Measurements from ENCODE around the gene CRELD2.

The CRELD2 gene, protein sequence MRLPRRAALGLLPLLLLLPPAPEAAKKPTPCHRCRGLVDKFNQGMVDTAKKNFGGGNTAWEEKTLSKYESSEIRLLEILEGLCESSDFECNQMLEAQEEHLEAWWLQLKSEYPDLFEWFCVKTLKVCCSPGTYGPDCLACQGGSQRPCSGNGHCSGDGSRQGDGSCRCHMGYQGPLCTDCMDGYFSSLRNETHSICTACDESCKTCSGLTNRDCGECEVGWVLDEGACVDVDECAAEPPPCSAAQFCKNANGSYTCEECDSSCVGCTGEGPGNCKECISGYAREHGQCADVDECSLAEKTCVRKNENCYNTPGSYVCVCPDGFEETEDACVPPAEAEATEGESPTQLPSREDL

DNA sequence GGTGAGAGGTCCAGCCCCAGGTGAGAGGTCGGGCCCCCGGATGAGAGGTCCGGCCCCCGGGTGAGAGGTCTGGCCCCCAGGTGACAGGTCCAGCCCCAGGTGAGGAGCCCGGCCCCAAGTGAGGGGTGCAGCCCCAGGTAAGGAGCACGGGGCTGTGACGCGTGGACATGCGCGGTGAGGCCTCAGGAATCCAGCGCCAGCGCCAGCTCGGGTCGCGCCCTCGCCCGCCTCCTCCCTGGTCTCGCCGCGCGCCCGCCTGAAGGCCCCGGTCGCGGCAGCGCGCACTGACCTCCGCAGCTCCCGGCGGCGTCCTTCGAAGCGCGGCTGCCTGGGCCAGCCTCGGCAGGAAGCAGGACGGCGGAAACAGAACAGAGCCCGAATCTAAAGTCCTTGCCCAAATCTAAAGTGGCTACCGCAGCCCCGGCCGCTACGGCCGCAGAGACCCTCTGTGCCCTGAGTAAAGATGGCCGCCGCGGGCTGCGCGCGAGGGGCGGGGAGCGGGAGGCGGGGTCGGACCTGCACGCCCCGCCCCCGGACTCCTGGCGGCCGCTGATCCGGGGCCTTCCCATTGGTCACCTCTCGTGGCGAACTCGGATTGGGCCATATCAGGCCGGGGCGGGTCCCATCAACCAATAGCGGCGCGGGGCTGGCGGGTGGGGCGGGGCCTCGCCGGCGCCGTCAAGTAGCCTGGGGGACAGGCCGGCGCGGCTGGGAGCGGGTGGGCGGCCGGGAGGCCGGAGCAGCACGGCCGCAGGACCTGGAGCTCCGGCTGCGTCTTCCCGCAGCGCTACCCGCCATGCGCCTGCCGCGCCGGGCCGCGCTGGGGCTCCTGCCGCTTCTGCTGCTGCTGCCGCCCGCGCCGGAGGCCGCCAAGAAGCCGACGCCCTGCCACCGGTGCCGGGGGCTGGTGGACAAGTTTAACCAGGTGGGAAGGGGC is at the start of gene CRELD2, which contains the start of gene ALG12:
Gene CRELD2, plus strand, starts transcription at position 661 of the 937 bp plus-strand sequence. Its CDS starts 136 bp downstream, at position 797.
Gene ALG12, minus strand, starts transcription at position 465 of the 937 bp plus-strand sequence. CDS start 4,673 bp downstream, outside the sequence.
- no peak for FAIRE-seq

DNA sequence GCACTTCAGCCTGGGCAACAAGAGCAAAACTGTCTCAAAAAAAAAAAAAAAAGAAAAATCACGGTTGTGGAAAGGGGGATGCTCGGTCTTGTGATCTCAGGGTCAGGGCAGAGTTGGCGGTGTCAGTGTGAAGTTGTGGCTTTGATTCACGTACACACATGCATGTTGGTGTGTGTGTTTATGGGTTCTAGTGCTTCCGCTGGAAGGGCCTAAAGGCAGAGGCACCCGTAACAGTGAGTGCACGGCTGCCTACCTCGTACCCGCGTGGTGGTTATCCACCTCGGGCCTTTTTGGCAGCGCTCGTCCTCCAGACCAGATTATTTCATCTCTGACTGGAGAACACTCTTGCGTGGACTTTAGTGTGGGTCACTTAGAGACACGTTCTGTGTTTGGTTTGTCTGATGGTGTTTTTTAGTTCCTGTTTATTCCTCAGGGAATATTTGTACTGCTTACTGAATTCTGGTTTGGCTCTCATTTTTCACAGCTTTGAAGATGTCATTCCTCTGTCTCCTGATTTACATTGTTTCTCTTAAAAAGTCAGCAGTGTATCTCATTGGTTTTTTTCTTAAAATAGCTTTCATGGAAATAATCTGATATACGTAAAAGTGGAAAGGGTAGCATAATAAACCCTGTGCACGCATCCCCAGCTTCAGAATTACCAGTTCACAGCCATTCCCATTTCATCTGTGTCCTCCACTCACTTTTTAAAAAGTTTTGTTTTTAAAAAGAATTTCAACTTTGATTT is 49.2 kb upstream of the CRELD2 start:
- FAIRE-seq: no peak

DNA sequence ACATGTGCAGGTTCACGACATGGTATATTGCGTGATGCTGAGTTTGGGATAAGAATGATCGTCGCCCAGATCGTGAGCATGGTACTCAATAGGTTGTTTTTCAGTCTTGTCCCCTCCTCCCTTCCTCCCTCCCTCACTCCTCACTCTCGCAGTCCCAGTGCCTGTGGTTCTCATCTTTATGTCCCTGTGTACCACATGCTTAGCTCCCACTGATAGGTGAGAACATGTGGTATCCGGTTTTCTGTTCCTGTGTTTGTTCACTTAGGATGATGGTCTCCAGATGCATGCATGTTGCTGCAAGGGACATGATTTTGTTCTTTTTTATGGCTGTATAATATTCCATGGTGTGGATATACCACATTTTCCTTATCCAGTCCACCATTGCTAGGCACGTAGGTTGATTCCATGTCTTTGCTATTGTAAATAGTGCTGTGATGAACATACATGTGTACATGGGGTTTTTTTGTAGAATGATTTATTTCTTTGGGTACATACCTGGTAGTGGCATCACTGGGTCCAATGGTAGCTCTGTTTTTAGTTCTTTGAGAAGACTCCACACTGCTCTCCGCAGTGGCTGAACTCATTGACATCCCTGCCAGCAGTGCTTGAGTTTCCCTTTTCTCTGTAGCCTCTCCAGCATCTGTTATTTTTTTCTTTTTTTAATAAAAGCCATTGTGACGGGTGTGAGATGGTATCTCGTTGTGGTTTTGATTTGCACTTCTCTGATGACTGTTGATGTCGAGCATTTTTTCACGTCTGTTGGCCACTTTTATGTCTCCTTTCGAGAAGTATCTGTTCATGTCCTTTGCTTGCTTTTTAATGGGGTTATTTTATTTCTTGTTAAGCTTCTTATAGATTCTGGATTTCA is 48.4 kb upstream of the CRELD2 start:
- FAIRE-seq: no peak

DNA sequence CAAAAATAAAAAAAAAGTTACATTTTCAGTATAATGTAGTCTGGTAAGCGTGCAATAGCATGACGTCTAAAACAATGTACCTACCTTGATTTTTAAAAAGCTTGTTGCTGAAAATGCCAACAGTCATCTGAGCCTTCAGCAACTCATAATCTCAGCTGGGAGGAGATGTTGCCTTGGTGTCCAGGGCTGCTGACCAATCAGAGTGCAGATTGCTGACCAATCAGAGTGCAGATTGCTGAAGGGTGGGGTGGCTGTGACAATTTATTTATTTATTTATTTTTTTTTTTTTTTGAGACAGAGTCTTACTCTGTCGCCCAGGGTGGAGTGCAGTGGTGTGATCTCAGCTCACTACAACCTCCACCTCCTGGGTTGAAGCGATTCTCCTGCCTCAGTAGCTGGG is 47.0 kb upstream of the CRELD2 start:
- FAIRE-seq: no peak

DNA sequence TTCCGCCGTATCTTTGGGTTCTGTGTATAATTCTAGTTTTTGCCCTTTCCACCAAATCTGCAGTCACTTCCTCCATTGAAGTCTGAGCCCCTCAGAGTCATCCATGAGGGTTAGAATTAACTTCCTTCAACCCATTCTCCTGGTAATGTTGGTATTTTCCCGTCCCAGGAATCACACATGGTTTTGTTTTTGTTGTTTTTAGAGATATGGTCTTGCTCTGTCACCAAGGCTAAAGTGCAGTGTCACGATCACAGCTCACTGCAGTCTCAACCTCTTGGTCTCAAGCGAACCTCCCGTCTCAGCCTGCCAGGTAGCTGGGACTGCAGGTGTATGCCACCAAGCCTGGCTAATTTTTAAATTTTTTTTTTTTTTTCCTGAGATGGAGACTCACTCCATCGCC is 46.1 kb upstream of the CRELD2 start:
- FAIRE-seq: no peak

DNA sequence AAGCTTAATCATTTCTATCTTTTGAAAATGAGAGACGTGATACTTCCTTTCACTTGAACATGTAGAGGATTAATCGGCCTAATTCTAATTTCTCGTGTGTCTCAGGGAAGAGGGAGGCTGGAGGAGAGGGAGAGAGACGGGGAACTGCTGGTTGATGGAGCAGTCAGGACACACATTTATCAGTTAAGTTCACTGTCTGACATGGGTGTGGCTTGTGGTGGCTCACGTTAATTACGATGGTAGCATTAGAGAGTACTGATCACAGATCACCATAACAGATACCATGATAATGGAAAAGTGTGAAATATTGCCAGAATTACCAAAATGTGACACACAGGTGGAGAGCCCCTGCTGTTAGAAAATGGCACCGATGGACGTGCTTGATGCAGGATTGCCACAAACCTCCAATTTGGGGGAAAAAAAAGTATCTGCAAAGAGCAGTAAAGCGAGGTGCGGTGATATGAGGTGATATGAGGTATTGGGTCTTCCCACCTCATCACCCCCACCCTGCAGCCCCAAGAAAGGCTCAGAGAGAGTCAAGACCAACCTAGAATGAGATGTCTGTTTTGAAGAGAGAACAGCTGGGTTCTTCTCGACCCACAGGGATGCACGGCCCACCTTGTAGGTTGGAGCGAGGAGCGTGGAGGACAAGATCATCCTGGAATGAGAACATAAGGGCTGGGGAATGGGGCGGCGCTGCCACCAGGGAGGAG is 45.0 kb upstream of the CRELD2 start:
- no peak for FAIRE-seq

DNA sequence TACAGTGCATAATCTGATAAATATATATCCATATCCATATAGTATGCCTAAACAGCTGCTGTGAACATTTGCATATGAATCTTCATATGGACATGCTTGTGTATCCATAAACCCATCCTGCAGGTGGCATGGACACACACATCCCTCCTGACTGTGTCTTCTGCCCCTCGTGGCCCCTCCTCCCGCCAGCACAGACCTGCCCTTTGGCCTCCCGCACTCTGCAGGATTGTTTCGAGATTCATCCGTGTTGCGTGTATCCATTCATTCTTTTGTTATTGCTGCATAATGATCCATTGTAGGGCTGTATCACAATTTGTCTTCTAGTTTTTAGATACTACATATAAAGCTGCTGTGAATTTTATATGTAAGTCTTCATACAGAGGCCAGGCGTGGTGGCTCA is 40.8 kb upstream of the CRELD2 start:
- no peak for FAIRE-seq

DNA sequence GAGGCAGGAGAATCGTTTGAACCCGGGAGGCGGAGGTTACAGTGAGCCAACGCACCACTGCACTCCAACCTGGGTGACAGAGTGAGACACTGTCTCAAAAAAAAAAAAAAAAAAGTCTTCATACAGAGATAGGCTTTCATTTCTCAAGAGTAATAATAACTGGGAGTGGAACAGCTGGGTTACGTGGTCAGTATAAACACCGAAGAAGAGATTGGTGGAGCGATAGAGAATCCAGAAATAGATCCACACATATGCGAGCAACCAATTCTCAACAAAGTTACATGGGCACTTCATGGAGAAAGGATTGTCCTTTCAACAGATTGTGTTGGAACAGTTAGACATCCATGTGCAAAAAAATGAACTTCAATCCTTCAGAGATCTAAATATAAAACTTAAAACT is 40.2 kb upstream of the CRELD2 start:
- no peak for FAIRE-seq

DNA sequence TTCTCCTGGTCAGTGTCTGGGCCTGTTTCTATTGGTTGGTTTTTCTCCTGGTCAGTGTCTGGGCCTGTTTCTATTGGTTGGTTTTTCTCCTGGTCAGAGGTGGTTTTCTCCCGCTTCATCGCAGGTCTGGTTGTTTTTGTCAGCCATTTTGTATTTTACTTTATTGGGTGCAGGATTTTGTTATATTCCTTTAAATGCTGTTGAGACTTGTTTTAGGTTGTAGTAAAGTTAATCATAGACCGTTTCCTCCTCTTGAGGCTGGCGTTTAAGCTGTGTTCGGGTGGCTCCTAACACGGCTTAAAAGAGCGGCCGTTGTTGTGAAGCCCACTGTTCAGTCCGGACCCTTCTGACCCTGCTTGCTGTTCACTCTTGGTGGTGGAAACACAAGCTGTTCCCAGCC is 38.6 kb upstream of the CRELD2 start:
- no peak for FAIRE-seq

DNA sequence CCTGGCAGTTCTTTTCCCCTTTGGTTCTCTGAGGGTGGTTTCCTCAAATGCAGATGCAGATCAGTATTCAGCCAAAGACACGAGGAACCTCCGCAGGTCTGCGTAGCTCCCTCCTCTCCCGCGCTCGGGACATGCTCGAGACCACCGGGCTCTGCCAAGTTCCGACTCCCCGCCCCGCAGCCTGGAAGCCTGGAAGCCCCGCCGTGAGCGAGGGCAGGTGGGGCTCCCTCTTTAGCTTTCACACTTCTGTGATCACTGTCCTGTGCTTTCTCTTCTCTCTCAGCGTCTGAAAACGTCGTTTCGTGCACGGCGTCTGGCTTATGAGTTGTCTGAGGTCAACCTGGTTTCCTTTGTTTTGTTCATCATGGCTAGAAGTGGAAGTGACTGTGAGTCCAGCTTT is 38.2 kb upstream of the CRELD2 start:
- no peak for FAIRE-seq

DNA sequence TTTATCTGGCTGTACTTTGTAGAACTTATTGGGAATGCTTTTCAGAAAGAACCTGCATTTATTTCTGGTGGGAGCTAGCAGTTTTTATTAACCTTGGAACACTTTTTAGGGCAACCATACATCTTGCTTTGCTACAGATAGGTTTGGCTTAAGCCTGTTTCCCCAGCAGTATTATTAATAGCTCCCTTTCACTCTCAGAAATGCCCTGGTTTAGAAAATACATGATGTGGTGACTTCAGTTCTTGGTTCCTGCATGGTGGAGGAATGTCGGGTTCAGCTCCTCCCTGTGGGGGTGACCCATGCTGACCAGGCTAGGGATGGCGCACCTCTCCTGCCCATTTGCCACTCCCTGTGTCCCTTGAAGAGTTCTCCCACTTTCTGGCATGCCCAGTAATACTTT is 36.6 kb upstream of the CRELD2 start:
- no peak for FAIRE-seq

DNA sequence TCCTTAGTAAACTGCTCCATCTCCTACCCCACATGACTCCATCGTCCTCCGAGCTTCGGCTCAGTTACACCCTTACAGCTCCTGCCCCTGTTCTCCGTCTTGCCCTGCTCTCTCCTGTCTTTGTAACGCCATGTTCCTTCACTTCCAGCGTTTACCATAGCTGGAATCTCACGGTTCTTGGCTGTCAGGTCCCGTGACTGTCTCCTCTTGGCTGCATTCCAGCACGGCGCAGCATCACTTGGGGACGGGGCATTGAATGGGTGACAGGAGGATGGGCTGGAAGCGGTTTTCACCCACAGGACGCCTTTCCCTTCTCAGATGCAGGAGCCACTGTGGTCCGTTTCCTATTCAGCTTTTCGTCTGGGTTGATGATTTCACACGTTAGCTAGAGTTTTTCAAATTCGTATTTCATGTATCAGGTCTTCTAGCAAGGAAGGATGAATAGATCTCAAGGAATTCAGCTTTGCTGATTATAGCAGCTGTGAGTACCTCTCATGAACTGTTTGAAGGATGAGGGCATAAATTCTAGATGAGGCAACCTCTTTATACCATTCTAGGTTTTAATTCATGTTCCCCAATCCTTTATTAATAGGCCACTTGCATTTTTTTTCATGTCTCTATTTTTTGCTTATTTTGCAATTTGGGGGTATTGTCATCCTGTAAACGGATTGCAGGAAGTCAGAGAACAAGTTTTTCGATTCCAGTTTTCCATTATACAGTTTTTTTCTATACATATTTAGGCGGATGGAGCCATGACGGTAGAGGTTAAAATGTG is 35.7 kb upstream of the CRELD2 start:
- no peak for FAIRE-seq

DNA sequence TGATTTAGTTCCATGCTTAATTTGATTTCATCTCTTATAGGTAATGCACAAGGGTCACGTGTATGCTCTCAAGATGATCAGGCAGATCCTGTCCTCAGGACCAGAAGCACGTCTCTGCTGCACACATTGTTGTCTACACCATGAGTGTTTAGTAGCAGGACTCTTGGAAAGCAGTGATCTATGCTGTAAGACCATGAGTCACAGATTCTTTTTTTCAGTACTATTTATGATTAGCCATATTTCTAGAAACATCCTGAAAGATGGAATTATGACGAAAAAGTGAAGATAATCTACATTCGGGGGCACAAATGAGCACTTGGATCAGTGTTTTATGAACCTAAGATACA is 35.2 kb upstream of the CRELD2 start:
- no peak for FAIRE-seq

DNA sequence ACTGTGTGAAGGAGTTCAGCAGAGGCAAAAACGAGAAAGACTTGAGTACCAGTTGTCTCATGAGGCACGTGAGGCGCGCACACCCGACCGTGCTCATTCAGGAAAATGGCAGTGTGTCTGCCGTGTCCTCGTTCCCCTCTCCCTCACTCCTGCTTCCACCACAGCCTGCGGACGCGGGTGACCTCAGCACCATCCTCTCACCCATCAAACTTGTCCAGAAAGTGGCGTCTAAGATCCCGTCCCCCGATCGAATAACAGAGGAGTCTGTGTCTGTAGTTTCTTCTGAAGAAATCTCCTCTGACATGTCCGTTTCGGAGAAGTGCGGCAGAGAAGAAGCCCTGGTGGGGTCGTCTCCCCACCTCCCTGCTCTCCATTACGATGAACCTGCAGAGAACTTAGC is 34.4 kb upstream of the CRELD2 start:
- no peak for FAIRE-seq

DNA sequence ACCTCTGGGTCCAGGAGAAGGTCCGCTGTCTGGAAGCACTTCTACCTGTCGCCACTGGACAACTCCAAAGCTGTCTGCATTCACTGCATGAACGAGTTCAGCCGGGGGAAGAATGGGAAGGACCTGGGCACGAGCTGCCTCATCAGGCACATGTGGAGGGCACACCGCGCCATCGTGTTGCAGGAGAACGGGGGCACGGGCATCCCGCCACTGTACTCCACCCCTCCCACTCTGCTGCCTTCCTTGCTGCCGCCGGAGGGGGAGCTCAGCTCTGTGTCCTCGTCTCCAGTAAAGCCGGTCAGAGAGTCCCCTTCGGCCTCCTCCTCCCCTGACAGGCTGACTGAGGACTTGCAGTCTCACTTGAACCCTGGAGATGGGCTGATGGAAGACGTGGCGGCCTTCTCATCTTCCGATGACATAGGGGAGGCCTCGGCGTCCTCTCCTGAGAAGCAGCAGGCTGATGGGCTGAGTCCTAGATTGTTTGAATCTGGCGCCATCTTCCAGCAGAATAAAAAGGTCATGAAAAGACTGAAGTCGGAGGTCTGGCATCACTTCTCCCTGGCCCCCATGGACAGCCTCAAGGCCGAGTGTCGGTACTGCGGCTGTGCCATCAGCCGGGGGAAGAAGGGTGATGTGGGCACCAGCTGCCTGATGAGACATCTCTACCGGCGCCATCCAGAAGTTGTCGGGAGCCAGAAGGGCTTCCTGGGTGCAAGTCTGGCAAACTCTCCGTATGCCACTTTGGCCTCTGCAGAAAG is 33.8 kb upstream of the CRELD2 start:
- no peak for FAIRE-seq

DNA sequence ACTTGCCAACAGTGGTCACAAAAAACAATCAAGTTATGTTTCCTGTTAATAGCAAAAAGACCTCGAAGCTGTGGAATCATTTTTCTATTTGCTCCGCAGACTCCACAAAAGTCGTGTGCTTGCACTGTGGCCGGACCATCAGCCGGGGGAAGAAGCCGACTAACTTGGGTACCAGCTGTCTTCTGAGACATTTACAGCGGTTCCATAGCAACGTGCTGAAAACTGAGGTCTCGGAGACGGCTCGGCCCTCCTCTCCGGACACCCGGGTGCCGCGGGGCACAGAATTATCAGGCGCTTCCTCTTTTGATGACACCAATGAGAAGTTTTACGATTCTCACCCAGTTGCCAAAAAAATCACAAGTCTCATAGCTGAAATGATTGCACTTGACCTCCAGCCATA is 33.2 kb upstream of the CRELD2 start:
- no peak for FAIRE-seq

DNA sequence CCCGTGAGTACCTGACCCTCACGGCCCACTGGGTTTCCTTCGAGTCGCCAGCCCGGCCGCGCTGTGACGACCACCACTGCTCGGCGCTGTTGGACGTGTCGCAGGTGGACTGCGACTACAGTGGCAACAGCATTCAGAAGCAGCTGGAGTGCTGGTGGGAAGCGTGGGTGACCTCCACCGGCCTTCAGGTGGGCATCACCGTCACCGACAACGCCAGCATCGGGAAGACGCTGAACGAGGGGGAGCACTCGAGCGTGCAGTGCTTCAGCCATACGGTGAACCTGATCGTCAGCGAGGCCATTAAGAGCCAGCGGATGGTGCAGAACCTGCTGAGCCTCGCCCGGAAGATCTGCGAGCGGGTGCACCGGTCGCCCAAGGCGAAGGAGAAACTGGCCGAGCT is 32.6 kb upstream of the CRELD2 start:
- FAIRE-seq: no peak

DNA sequence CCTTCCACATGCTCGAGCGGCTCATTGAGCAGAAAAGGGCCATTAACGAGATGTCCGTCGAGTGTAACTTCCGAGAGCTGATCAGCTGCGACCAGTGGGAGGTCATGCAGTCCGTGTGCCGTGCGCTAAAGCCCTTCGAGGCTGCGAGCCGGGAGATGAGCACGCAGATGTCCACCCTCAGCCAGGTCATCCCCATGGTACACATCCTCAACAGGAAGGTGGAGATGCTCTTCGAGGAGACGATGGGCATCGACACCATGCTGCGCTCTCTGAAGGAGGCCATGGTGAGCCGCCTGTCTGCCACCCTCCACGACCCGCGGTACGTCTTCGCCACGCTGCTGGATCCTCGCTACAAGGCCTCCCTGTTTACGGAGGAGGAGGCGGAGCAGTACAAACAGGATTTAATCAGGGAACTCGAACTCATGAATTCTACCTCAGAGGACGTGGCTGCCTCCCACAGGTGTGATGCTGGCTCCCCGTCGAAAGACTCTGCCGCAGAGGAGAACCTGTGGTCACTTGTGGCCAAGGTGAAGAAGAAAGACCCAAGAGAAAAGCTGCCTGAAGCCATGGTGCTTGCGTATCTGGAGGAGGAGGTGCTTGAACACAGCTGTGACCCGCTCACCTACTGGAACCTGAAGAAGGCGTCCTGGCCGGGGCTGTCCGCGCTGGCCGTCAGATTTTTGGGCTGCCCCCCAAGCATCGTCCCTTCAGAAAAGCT is 31.9 kb upstream of the CRELD2 start:
- no peak for FAIRE-seq

DNA sequence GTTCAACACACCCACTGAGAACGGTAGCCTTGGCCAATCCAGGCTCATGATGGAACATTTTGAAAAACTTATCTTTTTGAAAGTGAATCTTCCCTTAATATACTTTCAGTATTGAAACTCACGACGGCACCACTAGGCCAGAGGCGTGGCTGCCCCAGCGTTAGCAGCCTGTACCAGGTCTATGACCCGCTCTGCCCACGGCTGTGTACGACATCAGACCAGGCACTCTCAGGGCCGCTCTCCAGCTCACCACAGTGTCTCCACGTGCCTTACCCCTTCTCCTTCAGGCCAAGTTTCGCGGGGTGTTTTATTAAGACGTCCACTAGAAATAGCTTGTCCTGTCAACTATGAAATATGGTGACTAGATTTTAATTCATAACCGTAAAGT is 31.4 kb upstream of the CRELD2 start:
- FAIRE-seq: no peak

Measured in endometrium (tissue), 2 donors.